ENCODE results near the gene OSBPL9.
"Not testable (repeated sequence)": the region's sequence is repeated elsewhere in the genome, so short reads cannot be mapped to it uniquely, and the experiment has no call there.

The OSBPL9 gene

DNA sequence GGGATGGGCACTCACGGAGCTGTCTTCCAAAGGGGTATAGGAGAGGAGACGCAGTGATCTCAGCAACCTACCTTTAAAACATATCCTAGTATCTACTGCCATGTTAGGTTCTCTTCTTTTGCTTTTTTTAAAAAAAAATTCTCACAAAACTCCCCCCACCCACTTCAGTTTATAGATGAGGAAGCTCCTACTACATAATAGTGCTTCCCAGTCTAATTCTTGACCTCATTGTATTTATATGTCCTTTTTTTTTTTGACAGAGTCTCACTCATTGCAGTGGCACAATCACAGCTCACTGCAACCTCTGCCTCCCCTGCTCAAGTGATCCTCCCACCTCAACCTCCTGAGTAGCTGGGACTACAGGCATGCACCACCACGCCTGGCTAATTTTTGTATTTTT lies 99.9 kb downstream of the OSBPL9 start:
- DNase-seq: no peak

GRCh38 chr1:51717842-51718241 lies 101.0 kb downstream of the OSBPL9 start:
- no peak for DNase-seq

- peak; percentile 61 to 76 for DNase-seq
These were observed 102.3 kb downstream of the OSBPL9 start for GRCh38 chr1:51719146-51719545.

- DNase-seq: no peak
These were observed 107.9 kb downstream of the OSBPL9 start for GRCh38 chr1:51724797-51725196.

DNA sequence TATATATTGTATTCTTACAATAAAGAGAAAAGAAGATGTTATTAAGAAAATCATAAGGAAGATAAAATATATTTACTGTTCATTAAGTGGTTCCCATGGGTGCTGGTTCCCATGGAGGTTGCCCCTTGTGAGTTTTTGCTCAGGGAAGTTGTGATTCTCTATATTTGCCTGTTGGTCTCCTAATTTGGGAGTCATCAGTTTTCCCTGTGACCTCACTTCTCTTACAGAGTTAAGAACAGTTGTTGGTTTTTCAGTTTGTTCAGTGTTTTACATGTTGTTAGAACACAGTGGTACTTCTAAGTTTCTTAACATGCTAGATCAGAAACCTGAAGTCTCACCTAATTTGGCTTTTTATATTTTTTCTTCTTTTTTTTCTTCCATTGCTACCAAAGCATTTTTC lies 109.2 kb downstream of the OSBPL9 start:
- no peak for DNase-seq

- DNase-seq: no peak
These were observed 109.8 kb downstream of the OSBPL9 start for GRCh38 chr1:51726544-51727225.

DNA sequence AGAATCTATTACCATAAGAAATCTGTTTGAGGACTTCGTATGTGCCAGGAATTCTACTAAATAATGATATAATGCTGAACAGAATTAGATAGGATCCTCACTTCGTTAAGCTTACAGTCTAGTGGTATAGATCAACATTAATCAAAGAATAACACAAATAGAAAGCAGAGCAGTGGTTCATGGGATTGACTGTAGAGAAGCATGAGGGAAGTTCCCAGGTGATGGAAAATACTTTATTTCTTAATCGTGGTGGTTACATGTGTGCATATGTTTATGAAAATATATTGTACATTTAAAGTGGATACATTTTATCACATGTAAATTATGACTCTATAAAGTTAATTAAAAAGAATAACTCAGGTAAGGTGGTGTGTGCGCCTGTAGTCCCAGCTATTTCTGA lies 110.5 kb downstream of the OSBPL9 start:
- DNase-seq: no peak

DNA sequence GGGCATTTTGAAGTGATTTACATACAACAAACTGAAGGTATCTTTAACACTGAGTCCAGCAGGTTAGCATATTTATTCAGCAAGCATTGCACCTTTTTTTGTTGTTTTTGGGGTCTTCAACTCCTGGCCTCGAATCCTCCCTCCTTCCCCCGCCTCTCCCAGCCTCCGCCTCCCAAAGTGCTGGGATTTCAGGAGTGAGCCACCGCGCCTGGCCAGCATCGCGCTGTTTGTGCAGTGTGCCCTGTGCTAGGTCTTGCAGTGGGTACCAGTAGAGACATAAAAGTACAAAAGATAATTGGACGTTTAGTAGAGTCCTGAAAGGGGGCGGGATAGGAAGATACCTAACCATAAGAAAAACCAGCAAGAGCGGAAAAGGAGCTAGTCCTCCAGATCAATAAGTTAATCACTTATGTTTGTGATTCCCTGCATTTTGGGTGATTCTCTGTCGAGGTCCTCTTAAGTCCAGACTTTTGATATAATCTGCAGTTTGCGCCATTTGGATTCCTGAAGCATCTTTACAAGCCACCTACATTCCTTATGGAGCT lies 111.8 kb downstream of the OSBPL9 start:
- DNase-seq: peak in 1 of 2 experiments; percentile 28

- DNase-seq: peak; percentile 95 to 96
These were observed 112.4 kb downstream of the OSBPL9 start for GRCh38 chr1:51729156-51729823.

DNA sequence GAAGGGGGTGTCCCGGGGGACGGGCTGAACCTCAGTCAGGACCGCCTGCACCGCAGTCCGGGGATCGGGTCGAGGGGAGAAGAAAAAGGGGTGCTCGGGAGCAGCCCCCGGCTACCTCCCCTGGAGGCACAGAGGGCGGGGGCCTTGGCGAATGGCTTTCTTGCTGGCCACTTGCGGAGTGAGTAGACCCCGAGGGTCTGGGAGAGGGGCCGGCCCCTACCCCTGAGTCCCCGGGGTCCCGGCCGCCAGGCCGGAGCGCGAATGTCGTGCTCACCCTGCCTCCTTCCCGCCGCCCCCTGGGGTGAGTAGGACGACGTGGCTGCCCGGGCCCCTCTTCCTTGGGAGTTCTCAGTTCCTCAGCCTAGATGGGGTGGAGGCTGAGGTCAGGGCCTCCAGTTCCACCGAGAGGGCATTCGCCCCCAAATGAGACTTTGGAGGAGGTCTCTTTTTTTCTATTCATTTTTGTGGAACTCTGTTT lies 113.0 kb downstream of the OSBPL9 start:
- peak; percentile 49 to 53 for DNase-seq

DNA sequence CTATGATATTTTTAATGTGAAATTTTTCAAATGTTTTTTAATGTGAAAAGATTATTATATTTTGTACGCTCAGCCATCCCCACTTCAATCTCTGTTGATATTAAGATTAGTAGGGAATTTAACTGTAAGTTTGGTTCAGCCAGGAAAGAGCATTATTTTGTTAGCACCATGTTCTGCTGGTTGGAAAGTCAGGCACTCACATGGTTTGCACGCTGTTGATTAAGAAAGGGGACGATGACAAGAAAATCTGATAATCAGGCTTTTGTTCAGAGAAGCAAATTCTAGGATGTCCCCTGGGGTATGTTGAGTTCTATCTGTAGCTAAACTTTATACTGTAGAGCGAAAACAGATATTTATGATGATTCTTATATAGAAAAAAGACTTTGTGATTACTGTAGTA lies 115.1 kb downstream of the OSBPL9 start:
- no peak for DNase-seq

GRCh38 chr1:51732701-51733425 lies 116.0 kb downstream of the OSBPL9 start:
- DNase-seq: no peak

DNA sequence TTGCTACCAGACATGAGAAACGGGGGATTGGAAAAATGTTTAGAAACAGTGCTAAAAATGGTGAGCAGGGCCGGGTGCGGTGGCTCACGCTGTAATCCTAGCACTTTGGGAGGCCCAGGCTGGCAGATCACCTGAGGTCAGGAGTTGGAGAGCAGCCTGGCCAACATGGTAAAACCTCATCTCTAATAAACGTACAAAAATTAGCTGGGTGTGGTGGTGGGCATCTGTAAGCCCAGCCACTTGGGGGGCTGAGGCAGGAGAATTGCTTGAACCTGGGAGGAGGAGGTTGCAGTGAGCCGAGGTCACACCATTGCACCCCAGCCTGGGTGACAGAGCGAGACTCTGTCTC lies 116.5 kb downstream of the OSBPL9 start:
- not testable (repeated sequence) for DNase-seq

GRCh38 chr1:51733793-51734522 lies 117.1 kb downstream of the OSBPL9 start:
- DNase-seq: no peak

DNA sequence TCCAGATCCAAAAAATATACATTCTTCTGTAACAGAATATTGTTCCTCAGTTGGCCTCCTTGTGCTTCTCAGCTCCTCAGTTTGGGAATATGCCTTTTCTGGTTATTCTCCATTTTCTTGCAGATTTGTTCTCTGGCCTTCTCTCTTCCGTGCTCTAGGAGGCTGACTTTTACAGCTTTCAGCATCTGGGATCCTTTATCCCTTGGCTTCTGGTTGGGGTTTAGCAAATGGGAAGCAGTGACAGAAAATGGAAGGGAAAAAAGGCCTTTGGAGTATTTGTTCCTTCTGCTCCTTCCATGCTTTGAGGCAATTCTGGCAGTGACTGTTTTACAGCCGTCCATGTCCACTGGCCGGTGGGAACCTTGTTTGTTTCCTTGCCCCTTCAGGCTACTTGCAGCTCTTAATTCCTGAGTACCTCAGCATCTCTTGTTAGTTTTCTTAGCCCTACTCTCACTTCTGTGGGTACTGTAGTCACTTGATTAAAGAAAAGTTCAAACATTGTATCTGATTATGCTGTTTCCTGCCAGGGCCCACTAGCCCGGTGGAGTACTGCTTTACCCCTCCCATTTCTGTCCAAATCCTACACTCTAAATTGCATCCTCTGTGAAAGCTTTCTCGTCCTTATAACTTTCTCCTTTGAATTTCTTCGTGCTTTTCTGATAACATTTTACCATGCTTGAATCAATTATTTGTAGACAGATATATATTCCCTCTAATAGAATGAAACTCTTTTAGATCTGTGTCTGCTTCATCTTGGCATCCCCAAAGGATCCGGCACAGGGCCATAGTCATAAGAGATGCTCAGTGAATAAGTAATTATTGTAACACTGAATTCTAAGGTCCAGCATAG lies 118.2 kb downstream of the OSBPL9 start:
- DNase-seq: no peak

DNA sequence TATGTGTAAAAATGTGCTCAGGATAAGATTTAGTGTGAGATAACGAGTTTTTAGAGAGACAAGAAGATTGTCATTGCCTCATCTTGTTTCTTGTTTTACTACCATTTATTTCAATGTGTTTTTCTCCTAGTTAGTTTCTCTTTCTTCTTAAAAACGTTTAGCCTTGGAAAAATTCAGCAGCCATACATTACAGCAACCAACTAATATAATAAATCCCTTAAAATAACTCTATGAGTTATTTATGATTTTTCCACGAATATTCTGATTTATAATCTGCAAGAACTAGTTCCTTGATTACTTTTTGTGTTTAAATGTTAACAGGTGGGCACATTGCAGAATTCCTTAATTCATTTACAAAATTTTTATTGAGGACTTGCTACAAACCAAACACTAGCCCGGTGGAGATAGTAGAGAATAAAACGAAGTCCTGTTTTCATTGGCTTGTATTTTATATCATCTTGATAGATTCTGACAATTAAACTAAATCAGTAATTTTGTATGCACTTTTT lies 118.9 kb downstream of the OSBPL9 start:
- no peak for DNase-seq

DNA sequence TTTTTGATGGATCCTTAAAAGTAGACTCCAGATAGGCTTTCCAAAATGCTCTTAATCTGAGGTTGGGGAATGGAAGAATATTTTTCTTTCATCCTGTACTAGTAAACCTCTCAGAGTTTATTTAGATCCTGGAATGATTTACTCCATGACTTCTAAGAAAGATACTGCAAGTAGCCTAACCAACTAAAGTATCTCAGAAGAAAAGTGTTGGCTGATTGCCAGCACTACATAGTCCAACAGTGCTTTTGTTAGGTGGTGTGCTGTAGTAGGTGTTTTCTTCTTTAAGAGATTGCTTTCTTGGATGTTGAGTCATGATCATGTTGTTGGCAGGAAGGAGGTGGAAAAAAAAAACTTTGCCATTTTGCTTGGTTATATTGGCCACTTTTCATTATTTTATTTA lies 119.8 kb downstream of the OSBPL9 start:
- DNase-seq: no peak

GRCh38 chr1:51738681-51739080 lies 121.8 kb downstream of the OSBPL9 start:
- no peak for DNase-seq

DNA sequence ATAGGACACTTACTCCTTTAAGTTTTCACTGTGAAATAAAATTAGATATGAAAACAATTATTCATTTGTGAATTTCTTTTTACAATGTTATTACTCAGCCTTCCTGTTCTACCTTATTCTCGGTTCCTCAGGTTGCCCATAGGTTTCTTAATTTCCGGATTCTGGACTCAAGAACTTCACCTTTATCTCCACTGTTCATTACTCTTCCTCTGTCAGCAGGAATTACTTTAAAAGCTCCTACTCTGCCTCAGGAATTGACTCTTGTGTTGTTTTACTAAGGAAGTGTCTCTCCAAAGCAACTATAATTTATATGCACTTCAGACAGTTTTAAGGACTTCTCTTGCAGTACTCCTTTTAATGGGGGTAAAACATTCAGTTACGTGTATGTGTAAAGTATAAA lies 123.8 kb downstream of the OSBPL9 start:
- DNase-seq: no peak

DNA sequence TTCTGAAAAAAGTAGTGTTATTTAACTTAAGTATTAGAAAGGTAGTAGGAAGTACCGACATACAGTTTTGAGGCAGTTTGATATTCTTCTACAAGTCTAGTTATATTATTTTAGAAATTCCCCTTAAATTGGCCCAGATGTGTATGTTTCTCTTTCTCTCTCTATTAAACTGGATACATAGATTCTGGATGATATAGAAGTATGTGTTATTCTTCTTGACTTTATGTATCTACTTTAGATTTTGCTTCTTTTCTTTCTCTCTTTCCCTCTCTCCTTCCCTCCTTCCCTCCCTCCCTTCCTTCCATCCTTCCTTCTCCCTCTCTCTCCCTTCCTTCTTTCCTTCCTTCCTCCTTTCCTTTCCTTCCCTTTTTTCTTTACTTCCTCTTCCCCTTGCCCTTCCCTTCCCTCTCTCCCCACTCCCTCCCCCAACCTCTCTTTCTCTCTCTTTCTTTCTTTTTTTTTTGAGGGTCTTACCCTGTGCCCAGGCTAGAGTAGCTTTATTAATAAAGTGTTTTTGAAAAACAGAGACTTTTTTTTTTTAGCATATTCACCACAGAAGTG lies 124.3 kb downstream of the OSBPL9 start:
- no peak for DNase-seq

DNA sequence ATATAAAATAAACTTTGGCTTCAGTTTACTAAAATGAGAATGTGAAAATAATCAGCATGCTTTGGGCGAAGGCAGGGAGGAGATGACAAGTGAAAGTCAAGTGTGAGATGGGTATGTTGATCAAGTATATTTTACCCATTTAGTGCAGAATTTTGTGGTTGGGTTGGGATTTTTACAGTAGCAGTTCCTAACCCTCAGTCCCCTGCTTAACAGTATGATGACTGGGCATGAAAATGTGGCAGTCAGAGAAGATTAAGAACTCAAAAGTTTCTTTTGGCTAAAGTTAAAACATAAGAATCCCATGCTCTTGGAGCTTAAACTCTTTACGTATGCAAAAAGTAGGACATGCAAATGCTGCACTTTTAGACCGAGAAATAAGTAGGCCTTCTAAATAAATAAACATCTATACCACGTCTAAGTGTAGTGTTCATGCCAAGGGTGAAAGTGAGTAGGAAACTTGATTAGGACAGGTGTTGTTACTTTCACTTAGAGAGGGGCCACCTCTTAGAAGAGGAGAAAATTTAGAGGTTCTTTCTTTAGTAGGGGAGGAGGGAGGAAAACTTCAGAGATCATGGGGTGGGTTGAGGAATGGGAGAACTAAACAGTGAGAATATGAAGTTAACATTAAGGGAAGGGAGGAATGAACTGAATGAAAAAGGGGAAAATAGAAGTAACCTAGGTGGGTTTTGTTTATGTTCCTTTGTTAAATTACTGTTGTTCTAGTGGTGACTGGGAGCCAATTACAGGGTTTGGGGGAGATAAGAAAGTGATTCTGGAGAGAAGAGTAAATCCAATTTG lies 127.8 kb downstream of the OSBPL9 start:
- no peak for DNase-seq

All from Kasumi-1 (cell line).